H1 (cell line): Measurements from ENCODE around the gene NAT9. TPM values are rescaled to one million over a fixed set of nuclear protein-coding genes. Genes with fewer than 3 reads are reported as not detected.

Experiments used
- CHD2 ChIP-seq: IDR thresholded peaks from 2 replicates; pipeline ENCODE4 v1.6.1; 2012; ENCODE audit warnings: low read length, improper control_type of control experiment
- FOSL1 ChIP-seq: IDR thresholded peaks from 2 replicates; pipeline ENCODE4 v1.6.1; 2011; ENCODE audit warnings: mild to moderate bottlenecking, low read depth, low read length, moderate library complexity; ENCODE audit not compliant: insufficient read depth
- PHF8 ChIP-seq: fragments of 200-600 bp; sonication (generic); conservative IDR thresholded peaks from 2 replicates; pipeline ENCODE4 v1.7.1; 2012; ENCODE audit warnings: low read depth, mild to moderate bottlenecking, inconsistent platforms, low read length, moderate library complexity
- POLR2AphosphoS5 ChIP-seq: IDR thresholded peaks from 2 replicates; pipeline ENCODE4 v1.6.1; 2011; ENCODE audit warnings: low read depth, low read length
- polyA plus RNA-seq, 7 experiments: library from polyadenylated mRNA; depleted of rRNA in 3 of 7; stranded (reverse) in 5 of 7; unstranded in 2 of 7; fragments of >200 nt in 5 of 7; fragments of 200-250 nt in 2 of 7; gene quantifications; 1 replicate in 5 of 7; 2 replicates in 1 of 7; 4 replicates in 1 of 7; pipeline versions ENCODE4 v1.2.1 to v1.2.3, GENCODE V29; 2011 to 2013; ENCODE audit warnings: missing spikeins in 2 of 7, mixed read lengths in 2 of 7
- total RNA-seq: library from RNA; stranded (reverse); fragmentation: NEBNext Ultra II Directional; extraction: Animal tissue kit (Norgen Biotek cat#: 25700); gene quantifications from 2 replicates; pipeline ENCODE4 v1.2.1, GENCODE V29; 2021
- TF ChIP-seq, protein P1 (sequence below): fragments of 300-600 bp; sonication (generic); IDR thresholded peaks from 2 replicates; pipeline ENCODE4 v1.7.1; 2012; ENCODE audit warnings: low read length, moderate library complexity, mild to moderate bottlenecking, inconsistent platforms; ENCODE audit not compliant: insufficient replicate concordance

The NAT9 gene
- total and polyA plus RNA-seq, 2 of the 8 experiments (the other 6 are each of a cell fraction or from before 2014, with no cell fraction given): 32.3 to 42.7 TPM

DNA sequence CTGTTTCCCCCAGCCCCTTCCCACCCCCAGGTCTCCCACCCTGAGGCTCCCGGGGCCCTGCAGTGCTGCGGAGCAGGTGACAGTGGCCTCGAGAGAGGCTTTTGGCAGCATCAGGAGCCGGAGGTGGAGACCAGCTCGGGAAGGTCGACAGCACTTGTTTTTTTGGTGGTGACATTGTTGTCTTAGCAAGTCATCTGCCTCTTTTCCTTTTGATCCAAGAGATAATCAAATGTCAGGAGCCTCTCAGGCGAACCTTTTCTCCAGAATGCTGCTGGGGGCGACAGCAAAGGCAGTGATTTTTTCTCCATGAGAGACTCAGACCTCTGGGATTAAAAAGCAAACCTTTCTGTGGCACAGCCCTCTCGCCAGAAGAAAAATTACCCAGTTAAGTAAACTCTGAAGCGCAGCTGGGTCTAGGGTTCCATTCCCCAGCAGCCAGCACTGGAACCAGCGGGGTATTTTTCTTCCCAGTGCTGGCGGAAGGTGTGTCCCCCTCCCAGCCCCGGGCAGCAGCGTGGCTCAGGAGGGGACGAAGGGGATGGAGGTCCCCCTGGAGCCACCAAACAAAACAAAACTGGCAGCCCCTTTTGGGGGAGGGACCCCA lies 46.3 kb upstream of the NAT9 start (continued):
- TF ChIP-seq, protein P1, sequence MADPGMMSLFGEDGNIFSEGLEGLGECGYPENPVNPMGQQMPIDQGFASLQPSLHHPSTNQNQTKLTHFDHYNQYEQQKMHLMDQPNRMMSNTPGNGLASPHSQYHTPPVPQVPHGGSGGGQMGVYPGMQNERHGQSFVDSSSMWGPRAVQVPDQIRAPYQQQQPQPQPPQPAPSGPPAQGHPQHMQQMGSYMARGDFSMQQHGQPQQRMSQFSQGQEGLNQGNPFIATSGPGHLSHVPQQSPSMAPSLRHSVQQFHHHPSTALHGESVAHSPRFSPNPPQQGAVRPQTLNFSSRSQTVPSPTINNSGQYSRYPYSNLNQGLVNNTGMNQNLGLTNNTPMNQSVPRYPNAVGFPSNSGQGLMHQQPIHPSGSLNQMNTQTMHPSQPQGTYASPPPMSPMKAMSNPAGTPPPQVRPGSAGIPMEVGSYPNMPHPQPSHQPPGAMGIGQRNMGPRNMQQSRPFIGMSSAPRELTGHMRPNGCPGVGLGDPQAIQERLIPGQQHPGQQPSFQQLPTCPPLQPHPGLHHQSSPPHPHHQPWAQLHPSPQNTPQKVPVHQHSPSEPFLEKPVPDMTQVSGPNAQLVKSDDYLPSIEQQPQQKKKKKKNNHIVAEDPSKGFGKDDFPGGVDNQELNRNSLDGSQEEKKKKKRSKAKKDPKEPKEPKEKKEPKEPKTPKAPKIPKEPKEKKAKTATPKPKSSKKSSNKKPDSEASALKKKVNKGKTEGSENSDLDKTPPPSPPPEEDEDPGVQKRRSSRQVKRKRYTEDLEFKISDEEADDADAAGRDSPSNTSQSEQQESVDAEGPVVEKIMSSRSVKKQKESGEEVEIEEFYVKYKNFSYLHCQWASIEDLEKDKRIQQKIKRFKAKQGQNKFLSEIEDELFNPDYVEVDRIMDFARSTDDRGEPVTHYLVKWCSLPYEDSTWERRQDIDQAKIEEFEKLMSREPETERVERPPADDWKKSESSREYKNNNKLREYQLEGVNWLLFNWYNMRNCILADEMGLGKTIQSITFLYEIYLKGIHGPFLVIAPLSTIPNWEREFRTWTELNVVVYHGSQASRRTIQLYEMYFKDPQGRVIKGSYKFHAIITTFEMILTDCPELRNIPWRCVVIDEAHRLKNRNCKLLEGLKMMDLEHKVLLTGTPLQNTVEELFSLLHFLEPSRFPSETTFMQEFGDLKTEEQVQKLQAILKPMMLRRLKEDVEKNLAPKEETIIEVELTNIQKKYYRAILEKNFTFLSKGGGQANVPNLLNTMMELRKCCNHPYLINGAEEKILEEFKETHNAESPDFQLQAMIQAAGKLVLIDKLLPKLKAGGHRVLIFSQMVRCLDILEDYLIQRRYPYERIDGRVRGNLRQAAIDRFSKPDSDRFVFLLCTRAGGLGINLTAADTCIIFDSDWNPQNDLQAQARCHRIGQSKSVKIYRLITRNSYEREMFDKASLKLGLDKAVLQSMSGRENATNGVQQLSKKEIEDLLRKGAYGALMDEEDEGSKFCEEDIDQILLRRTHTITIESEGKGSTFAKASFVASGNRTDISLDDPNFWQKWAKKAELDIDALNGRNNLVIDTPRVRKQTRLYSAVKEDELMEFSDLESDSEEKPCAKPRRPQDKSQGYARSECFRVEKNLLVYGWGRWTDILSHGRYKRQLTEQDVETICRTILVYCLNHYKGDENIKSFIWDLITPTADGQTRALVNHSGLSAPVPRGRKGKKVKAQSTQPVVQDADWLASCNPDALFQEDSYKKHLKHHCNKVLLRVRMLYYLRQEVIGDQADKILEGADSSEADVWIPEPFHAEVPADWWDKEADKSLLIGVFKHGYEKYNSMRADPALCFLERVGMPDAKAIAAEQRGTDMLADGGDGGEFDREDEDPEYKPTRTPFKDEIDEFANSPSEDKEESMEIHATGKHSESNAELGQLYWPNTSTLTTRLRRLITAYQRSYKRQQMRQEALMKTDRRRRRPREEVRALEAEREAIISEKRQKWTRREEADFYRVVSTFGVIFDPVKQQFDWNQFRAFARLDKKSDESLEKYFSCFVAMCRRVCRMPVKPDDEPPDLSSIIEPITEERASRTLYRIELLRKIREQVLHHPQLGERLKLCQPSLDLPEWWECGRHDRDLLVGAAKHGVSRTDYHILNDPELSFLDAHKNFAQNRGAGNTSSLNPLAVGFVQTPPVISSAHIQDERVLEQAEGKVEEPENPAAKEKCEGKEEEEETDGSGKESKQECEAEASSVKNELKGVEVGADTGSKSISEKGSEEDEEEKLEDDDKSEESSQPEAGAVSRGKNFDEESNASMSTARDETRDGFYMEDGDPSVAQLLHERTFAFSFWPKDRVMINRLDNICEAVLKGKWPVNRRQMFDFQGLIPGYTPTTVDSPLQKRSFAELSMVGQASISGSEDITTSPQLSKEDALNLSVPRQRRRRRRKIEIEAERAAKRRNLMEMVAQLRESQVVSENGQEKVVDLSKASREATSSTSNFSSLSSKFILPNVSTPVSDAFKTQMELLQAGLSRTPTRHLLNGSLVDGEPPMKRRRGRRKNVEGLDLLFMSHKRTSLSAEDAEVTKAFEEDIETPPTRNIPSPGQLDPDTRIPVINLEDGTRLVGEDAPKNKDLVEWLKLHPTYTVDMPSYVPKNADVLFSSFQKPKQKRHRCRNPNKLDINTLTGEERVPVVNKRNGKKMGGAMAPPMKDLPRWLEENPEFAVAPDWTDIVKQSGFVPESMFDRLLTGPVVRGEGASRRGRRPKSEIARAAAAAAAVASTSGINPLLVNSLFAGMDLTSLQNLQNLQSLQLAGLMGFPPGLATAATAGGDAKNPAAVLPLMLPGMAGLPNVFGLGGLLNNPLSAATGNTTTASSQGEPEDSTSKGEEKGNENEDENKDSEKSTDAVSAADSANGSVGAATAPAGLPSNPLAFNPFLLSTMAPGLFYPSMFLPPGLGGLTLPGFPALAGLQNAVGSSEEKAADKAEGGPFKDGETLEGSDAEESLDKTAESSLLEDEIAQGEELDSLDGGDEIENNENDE: no peak
- TF ChIP-seq FOSL1 (no peak), POLR2AphosphoS5 (no peak), PHF8 (no peak), CHD2 (no peak)
- TF ChIP-seq, all 59 proteins: peak for 0
